Thyroid gland (tissue), 4 donors: ENCODE results near the gene IGFN1. TPM values are rescaled to one million over a fixed set of nuclear protein-coding genes. Genes with fewer than 3 reads are reported as not detected.

Source experiments
- DNase-seq, 2 donors: peaks; one replicate each; pipeline ENCODE4 v3.0.0-alpha.2; 2019
- H3K27ac ChIP-seq, 3 donors: fragments of 200-600 bp; sonication (generic); 1 replicate in 2 of 3; 2 replicates in 1 of 3; pipeline ENCODE4 v1.5.1; 2016 to 2019; ENCODE audit warnings: mild to moderate bottlenecking in 1 of 3, moderate library complexity in 1 of 3
- H3K27me3 ChIP-seq: fragments of 200-600 bp; sonication (generic); one replicate; pipeline ENCODE4 v1.5.1; 2019
- H3K36me3 ChIP-seq, 2 donors: fragments of 200-600 bp; sonication (generic); one replicate each; pipeline ENCODE4 v1.5.1; 2016 to 2019
- H3K4me1 ChIP-seq, 2 donors: fragments of 200-600 bp; sonication (generic); one replicate each; pipeline ENCODE4 v1.5.1; 2017 to 2019
- H3K4me3 ChIP-seq, 3 donors: fragments of 200-600 bp; sonication (generic); replicated peaks in 1 of 3; 1 replicate in 2 of 3; 2 replicates in 1 of 3; pipeline ENCODE4 v1.5.1; 2016; ENCODE audit warnings: mild to moderate bottlenecking in 1 of 3
- H3K9me3 ChIP-seq: fragments of 200-600 bp; sonication (generic); one replicate; pipeline ENCODE4 v1.5.1; 2017
- CTCF ChIP-seq, 6 experiments: fragments of 200-600 bp in 3 of 6; fragments of 450-650 bp in 3 of 6; sonication (generic) in 3 of 6; IDR thresholded peaks; one replicate each; pipeline ENCODE4 v1.5.1; 2016 to 2019; ENCODE audit warnings: antibody characterized with exemption in 6 of 6, mild to moderate bottlenecking in 2 of 6, inconsistent platforms in 1 of 6, moderate library complexity in 1 of 6
- POLR2A ChIP-seq, 2 donors: fragments of 450-650 bp; IDR thresholded peaks; one replicate each; pipeline ENCODE4 v1.6.1; 2017; ENCODE audit warnings: antibody characterized with exemption in 2 of 2, mild to moderate bottlenecking in 2 of 2, moderate library complexity in 1 of 2
- WGBS, 2 donors: methylation state at CpG; one replicate each; pipeline ENCODE4 v1.1.5; 2017; 5-methylcytosine and 5-hydroxymethylcytosine counted together
- intact Hi-C: fragments of 100-400 bp; cut with DNase I; formaldehyde crosslinking; loops from one replicate; pipeline ENCODE4 v1.15.1; 2023
- total RNA-seq, 4 donors: library from RNA; depleted of rRNA; stranded (reverse); fragments of >200 nt; gene quantifications; one replicate each; pipeline ENCODE4 v1.2.3, GENCODE V29; 2016

Gene IGFN1
- total RNA-seq, 4 donors from 2014 or later: 16.2 to 78.6 (median 33.0) TPM

- H3K36me3 ChIP-seq: no peaks in the 10 kb centered on the region
- no peak overlapping the region for H3K27ac ChIP-seq
- intact Hi-C loops: no loop called here
- WGBS, 2 donors: 95 to 96% methylated on average over 7 of the region's 7 CpGs
- no peaks in the 10 kb centered on the region for H3K9me3 ChIP-seq
- no peak overlapping the region for H3K4me3 ChIP-seq
- H3K4me1 ChIP-seq: peaks cover 0 to 11% of the 10 kb centered on the region in 2 donors
- DNase-seq: no peak
- H3K27me3 ChIP-seq: no peaks in the 10 kb centered on the region
- no peak for TF ChIP-seq POLR2A (IDR thresholded peaks at IDR 0.05)
- TF ChIP-seq CTCF (IDR thresholded peaks at IDR 0.05): no peak
Measured at GRCh38 chr1:201262963-201263608, 72.5 kb downstream of the IGFN1 start.

GRCh38 chr1:201264072-201264471 is 73.4 kb downstream of the IGFN1 start:
- no peaks in the 10 kb centered on the region for H3K27me3 ChIP-seq
- H3K4me3 ChIP-seq: no peak overlapping the region
- no peak overlapping the region for H3K27ac ChIP-seq
- DNase-seq: no peak
- no peaks in the 10 kb centered on the region for H3K9me3 ChIP-seq
- no peak for TF ChIP-seq POLR2A (IDR thresholded peaks at IDR 0.05)
- TF ChIP-seq CTCF (IDR thresholded peaks at IDR 0.05): no peak
- intact Hi-C loops: no loop called here
- 85 to 90% methylated on average over 6 of the region's 6 CpGs for WGBS, 2 donors
- H3K36me3 ChIP-seq: no peaks in the 10 kb centered on the region
- peaks cover 2 to 18% of the 10 kb centered on the region in 2 donors for H3K4me1 ChIP-seq

GRCh38 chr1:201264554-201264953 is 73.9 kb downstream of the IGFN1 start:
- Histone ChIP-seq H3K36me3 (no peaks in the 10 kb centered on the region), H3K4me1 (peaks cover 2 to 16% of the 10 kb centered on the region in 2 donors), H3K9me3 (no peaks in the 10 kb centered on the region), H3K4me3 (no peak overlapping the region), H3K27me3 (no peaks in the 10 kb centered on the region), H3K27ac (no peak overlapping the region)
- TF ChIP-seq CTCF (IDR thresholded peaks at IDR 0.05): no peak
- TF ChIP-seq POLR2A (IDR thresholded peaks at IDR 0.05): no peak
- no peak for DNase-seq
- intact Hi-C loops: no loop called here
- WGBS, 2 donors: 89 to 92% methylated on average over 4 of the region's 4 CpGs

GRCh38 chr1:201265756-201266155 is 75.1 kb downstream of the IGFN1 start:
- Histone ChIP-seq H3K27me3 (no peaks in the 10 kb centered on the region), H3K36me3 (no peaks in the 10 kb centered on the region), H3K4me3 (no peak overlapping the region), H3K27ac (no peak overlapping the region), H3K4me1 (peaks cover 2 to 8% of the 10 kb centered on the region in 2 donors), H3K9me3 (no peaks in the 10 kb centered on the region)
- no peak for DNase-seq
- TF ChIP-seq CTCF (IDR thresholded peaks at IDR 0.05) (no peak), POLR2A (IDR thresholded peaks at IDR 0.05) (no peak)
- intact Hi-C loops: no loop called here
- WGBS, 2 donors: 82 to 88% methylated on average over 3 of the region's 3 CpGs

- no peak for DNase-seq
- peaks cover 2 to 8% of the 10 kb centered on the region in 2 donors for H3K4me1 ChIP-seq
- H3K4me3 ChIP-seq: no peak overlapping the region
- no peaks in the 10 kb centered on the region for H3K27me3 ChIP-seq
- H3K27ac ChIP-seq: no peak overlapping the region
- intact Hi-C loops: no loop called here
- H3K36me3 ChIP-seq: no peaks in the 10 kb centered on the region
- TF ChIP-seq CTCF (IDR thresholded peaks at IDR 0.05) (no peak), POLR2A (IDR thresholded peaks at IDR 0.05) (no peak)
- H3K9me3 ChIP-seq: no peaks in the 10 kb centered on the region
Measured at GRCh38 chr1:201266276-201266675, 75.7 kb downstream of the IGFN1 start.
